Peyer's patch (tissue), 4 donors: ENCODE data around the gene INPP5B. TPM values are rescaled to one million over a fixed set of nuclear protein-coding genes. Genes with fewer than 3 reads are reported as not detected.

ENCODE experiments used
- DNase-seq, 3 donors: peaks; one replicate each; pipeline ENCODE4 v3.0.0-alpha.2; 2017 to 2019
- H3K27ac ChIP-seq, 4 donors: fragments of 200-600 bp; sonication (generic); one replicate each; pipeline ENCODE4 v1.5.1; 2016 to 2019
- H3K27me3 ChIP-seq, 2 donors: fragments of 200-600 bp; sonication (generic); one replicate each; pipeline ENCODE4 v1.5.1; 2019
- H3K36me3 ChIP-seq, 3 donors: fragments of 200-600 bp; sonication (generic); one replicate each; pipeline ENCODE4 v1.5.1; 2016 to 2019
- H3K4me1 ChIP-seq, 4 donors: fragments of 200-600 bp; sonication (generic); one replicate each; pipeline ENCODE4 v1.5.1; 2016 to 2019
- H3K4me3 ChIP-seq, 4 donors: fragments of 200-600 bp; sonication (generic); 1 replicate in 3 of 4; 2 replicates in 1 of 4; pipeline ENCODE4 v1.5.1; 2016 to 2019; ENCODE audit warnings: mild to moderate bottlenecking in 1 of 4
- H3K9me3 ChIP-seq, 4 donors: fragments of 200-600 bp; sonication (generic); one replicate each; pipeline ENCODE4 v1.5.1; 2016 to 2019; ENCODE audit warnings: mild to moderate bottlenecking in 1 of 4
- CTCF ChIP-seq, 6 experiments: fragments of 450-650 bp in 4 of 6; fragments of 200-600 bp in 2 of 6; sonication (generic) in 1 of 6; IDR thresholded peaks; one replicate each; pipeline ENCODE4 v1.5.1; 2017 to 2019; ENCODE audit warnings: antibody characterized with exemption in 6 of 6, mild to moderate bottlenecking in 3 of 6, moderate library complexity in 1 of 6
- POLR2A ChIP-seq, 2 donors: fragments of 450-650 bp; IDR thresholded peaks; one replicate each; pipeline ENCODE4 v1.5.1; 2017; ENCODE audit warnings: antibody characterized with exemption in 2 of 2, mild to moderate bottlenecking in 2 of 2, moderate library complexity in 2 of 2
- total RNA-seq, 4 donors: library from RNA; depleted of rRNA; stranded (reverse); fragments of >200 nt; gene quantifications; one replicate each; pipeline ENCODE4 v1.1.0, GENCODE V29; 2016

Gene INPP5B
- total RNA-seq, 4 donors from 2014 or later, result 24.7 to 56.9 (median 35.3) TPM

- Histone ChIP-seq H3K36me3 (no peaks in the 10 kb centered on the region), H3K4me1 (peaks cover 0 to 41% (median 0%) of the 10 kb centered on the region in 4 donors), H3K27me3 (no peaks in the 10 kb centered on the region), H3K27ac (no peak overlapping the region), H3K9me3 (no peaks in the 10 kb centered on the region), H3K4me3 (no peak overlapping the region)
- DNase-seq, result no peak
- TF ChIP-seq CTCF (IDR thresholded peaks at IDR 0.05) (no peak), POLR2A (IDR thresholded peaks at IDR 0.05) (no peak)
Measured at GRCh38 chr1:37849480-37849879, 97.4 kb downstream of the INPP5B start.

GRCh38 chr1:37846647-37847339 is 100.1 kb downstream of the INPP5B start:
- TF ChIP-seq CTCF (IDR thresholded peaks at IDR 0.05), result no peak
- TF ChIP-seq POLR2A (IDR thresholded peaks at IDR 0.05), result no peak
- Histone ChIP-seq H3K36me3 (no peaks in the 10 kb centered on the region), H3K4me3 (peak overlapping the region in 1 of 4 donors; percentile 13), H3K4me1 (peaks cover 0 to 32% (median 0%) of the 10 kb centered on the region in 4 donors), H3K9me3 (no peaks in the 10 kb centered on the region), H3K27ac (peak overlapping the region in 2 of 4 donors; percentile 25 to 59), H3K27me3 (no peaks in the 10 kb centered on the region)
- no peak for DNase-seq

DNA sequence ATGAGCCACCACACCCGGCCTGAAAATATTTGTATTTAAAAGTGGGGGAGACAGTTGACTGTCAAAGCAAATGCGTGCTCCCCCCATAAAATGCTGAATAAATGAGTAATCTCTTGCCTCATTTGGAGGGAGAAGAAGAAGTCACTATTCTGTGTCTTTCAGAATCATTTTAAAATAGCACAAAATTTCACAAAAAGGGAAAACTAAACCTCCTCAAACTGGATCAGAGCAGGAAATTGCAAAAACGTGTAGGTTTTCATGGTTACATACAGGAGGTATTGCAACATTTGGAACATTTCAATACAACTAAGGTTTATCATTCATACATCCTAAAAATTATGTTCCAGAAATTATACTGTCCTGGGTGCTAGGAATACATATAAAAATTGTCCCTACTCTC is 101.1 kb downstream of the INPP5B start:
- H3K4me1 ChIP-seq, result peaks cover 0 to 25% (median 0%) of the 10 kb centered on the region in 4 donors
- DNase-seq, result no peak
- H3K4me3 ChIP-seq, result no peak overlapping the region
- no peak overlapping the region for H3K27ac ChIP-seq
- no peaks in the 10 kb centered on the region for H3K9me3 ChIP-seq
- H3K27me3 ChIP-seq, result no peaks in the 10 kb centered on the region
- H3K36me3 ChIP-seq, result peaks cover 0 to 5% (median 0%) of the 10 kb centered on the region in 3 donors
- no peak for TF ChIP-seq CTCF (IDR thresholded peaks at IDR 0.05)
- no peak for TF ChIP-seq POLR2A (IDR thresholded peaks at IDR 0.05)

DNA sequence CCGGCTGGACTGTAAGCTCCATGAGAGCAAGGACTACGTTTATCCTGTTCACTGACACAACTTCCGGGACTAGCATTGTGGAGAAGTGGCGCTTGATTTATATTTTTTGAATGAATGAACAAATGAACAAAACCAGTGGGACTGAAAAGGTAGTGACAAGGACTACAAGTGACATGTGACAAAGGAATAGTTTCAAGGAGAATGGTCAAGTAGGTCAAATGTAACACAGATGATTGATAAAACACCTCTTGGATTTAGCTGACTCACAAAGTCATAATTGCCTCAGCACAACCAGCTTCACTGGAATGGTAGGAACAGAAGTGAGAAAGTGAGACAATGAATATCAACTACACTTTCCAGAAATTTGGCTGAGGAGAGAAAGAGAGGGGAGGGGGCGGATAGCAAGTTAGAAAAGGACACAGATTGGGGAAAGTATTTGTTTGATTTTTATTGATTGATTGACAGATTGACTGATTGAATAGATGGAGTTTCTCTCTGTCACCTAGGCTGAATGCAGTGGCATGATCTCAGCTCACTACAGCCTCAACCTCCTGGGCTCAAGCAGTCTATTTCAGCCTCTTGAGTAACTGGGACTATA is 101.7 kb downstream of the INPP5B start:
- Histone ChIP-seq H3K4me1 (peaks cover 0 to 21% (median 0%) of the 10 kb centered on the region in 4 donors), H3K27me3 (no peaks in the 10 kb centered on the region), H3K27ac (no peak overlapping the region), H3K36me3 (peaks cover 0 to 9% (median 0%) of the 10 kb centered on the region in 3 donors), H3K4me3 (no peak overlapping the region), H3K9me3 (no peaks in the 10 kb centered on the region)
- no peak for TF ChIP-seq POLR2A (IDR thresholded peaks at IDR 0.05)
- TF ChIP-seq CTCF (IDR thresholded peaks at IDR 0.05), result no peak
- no peak for DNase-seq

GRCh38 chr1:37844536-37844935 is 102.3 kb downstream of the INPP5B start:
- Histone ChIP-seq H3K4me3 (no peak overlapping the region), H3K4me1 (peaks cover 0 to 21% (median 0%) of the 10 kb centered on the region in 4 donors), H3K36me3 (peaks cover 0 to 14% (median 0%) of the 10 kb centered on the region in 3 donors), H3K27ac (no peak overlapping the region), H3K9me3 (no peaks in the 10 kb centered on the region), H3K27me3 (no peaks in the 10 kb centered on the region)
- TF ChIP-seq POLR2A (IDR thresholded peaks at IDR 0.05) (no peak), CTCF (IDR thresholded peaks at IDR 0.05) (no peak)
- no peak for DNase-seq
